NT2/D1 (cell line): ENCODE data around the gene KAT6B.

Experiments
- SUZ12 ChIP-seq: IDR thresholded peaks from 2 replicates; pipeline ENCODE4 v1.6.1; 2011; ENCODE audit not compliant: insufficient read length, insufficient read depth; ENCODE audit errors: extremely low read depth
- YY1 ChIP-seq: IDR thresholded peaks from 2 replicates; pipeline ENCODE4 v1.6.1; 2011; ENCODE audit not compliant: insufficient read length, insufficient read depth
- ZNF274 ChIP-seq: IDR thresholded peaks from 2 replicates; pipeline ENCODE4 v1.6.1; 2011; ENCODE audit warnings: mild to moderate bottlenecking, low read depth, low read length

- TF ChIP-seq SUZ12 (no peak), YY1 (no peak), ZNF274 (no peak)
Measured at GRCh38 chr10:74867351-74867750, 41.0 kb downstream of the KAT6B start.
